NCI-H748 (cell line): Measurements from ENCODE around the gene THPO.

Experiments used
- DNase-seq: peaks from one replicate; lab custom pipeline; 2025; ENCODE audit not compliant: unreplicated experiment; lab: John Stamatoyannopoulos, UW

The THPO gene

GRCh38 chr3:184384856-184385422 lies 6.9 kb upstream of the THPO start:
- DNase-seq: no peak

- DNase-seq: no peak
Observed at GRCh38 chr3:184384342-184384741, 6.3 kb upstream of the THPO start.

GRCh38 chr3:184383033-184383740 lies 5.2 kb upstream of the THPO start:
- no peak for DNase-seq

GRCh38 chr3:184382326-184383032 lies 4.5 kb upstream of the THPO start:
- DNase-seq: no peak

- DNase-seq: no peak
Observed at GRCh38 chr3:184381261-184382224, 3.5 kb upstream of the THPO start.

- peak; percentile 23 for DNase-seq
Observed at GRCh38 chr3:184380627-184381260, 2.7 kb upstream of the THPO start.

GRCh38 chr3:184380185-184380626 lies 2.2 kb upstream of the THPO start:
- peak; percentile 38 for DNase-seq

GRCh38 chr3:184379358-184380184 lies 1.6 kb upstream of the THPO start, which contains the start of gene CHRD:
Gene CHRD, plus strand, starts transcription at chr3:184380054. Its CDS starts 265 bp downstream, at chr3:184380319.
- no peak for DNase-seq

- no peak for DNase-seq
Observed at GRCh38 chr3:184378651-184379357, 797 bp upstream of the THPO start.

- DNase-seq: no peak
Observed at GRCh38 chr3:184377374-184377773, 633 bp downstream of the THPO start.

GRCh38 chr3:184375747-184376461 lies 2.1 kb downstream of the THPO start:
- no peak for DNase-seq

GRCh38 chr3:184373422-184373821 lies 4.6 kb downstream of the THPO start:
- no peak for DNase-seq

GRCh38 chr3:184372911-184373310 lies 5.1 kb downstream of the THPO start:
- no peak for DNase-seq

GRCh38 chr3:184372296-184372821 lies 5.6 kb downstream of the THPO start:
- no peak for DNase-seq

GRCh38 chr3:184371570-184372018 lies 6.4 kb downstream of the THPO start:
- peak; percentile 91 for DNase-seq

GRCh38 chr3:184368586-184369183 lies 9.3 kb downstream of the THPO start:
- DNase-seq: no peak

- DNase-seq: no peak
Observed at GRCh38 chr3:184368116-184368515, 9.9 kb downstream of the THPO start.
